ENCODE measurements around the gene GLT6D1.
"Not testable (repeated sequence)": the region's sequence is repeated elsewhere in the genome, so short reads cannot be mapped to it uniquely, and the experiment has no call there.

GLT6D1 gene

DNA sequence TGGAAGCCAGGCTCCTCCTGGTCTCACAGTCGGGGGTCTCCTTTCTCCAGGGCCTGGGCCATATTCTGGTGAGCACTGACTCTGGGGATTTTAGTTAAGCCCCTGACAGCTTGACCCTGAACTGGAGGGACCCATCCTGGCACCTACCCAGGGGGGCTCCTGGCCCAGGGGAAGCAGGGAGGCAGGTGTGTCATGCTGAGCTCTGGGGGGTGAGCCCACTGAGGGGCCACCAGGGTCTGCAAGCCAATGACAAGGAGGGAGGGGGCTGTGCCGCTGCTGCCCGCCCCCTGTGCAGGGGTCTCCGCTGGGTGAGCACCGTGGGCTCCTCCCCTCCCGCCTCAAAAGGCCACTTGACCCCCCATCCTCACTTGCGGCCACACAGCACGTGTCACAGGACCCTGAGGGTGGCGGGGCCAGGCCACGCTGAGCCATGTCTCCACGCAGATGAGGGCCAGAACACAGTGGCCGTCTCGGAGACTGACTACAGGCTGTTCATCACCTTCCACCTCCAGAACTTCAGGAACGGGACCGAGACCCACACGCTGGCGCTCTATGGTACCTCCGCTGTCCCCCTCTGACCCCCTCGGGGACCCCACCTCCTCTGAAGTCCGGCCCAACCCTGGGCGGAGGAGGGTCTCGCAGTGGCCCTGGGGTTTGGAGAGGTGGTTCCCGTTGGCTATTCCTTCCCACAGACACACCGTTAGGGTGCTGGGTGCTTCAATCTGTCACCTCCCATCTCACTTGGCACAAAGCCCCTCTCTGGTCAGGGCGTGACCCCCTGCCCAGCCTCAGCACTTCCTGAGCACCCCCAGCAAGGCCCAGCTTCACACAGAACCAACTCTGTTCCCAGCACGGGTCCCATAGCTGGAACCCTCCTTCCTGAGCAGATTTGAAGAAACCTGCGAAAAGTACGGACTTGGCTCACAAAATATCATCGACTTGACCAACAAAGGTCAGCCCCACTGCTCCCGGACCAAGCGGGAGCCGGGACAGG, 25.8 kb upstream of the GLT6D1 start:
- no peak for DNase-seq

DNA sequence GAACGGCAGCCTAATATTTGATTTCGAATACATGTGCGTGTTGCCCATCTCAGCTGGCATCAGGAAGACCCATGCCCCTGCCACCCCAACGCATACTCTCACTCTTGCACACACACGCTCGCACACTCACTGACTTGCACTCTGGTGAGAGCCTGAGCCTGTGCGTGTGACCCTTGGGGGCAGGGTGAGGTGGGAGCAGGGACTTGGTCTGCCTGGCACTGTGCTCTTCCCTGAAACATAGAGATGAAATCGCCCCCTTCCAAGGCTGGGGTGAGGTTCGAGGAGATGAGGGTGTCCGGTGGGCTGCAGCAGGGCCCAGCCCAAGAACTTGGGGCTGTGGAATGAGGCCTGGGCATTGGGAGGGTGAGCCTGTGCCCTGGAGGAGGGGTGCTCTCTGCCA, 24.9 kb upstream of the GLT6D1 start:
- DNase-seq: no peak

DNA sequence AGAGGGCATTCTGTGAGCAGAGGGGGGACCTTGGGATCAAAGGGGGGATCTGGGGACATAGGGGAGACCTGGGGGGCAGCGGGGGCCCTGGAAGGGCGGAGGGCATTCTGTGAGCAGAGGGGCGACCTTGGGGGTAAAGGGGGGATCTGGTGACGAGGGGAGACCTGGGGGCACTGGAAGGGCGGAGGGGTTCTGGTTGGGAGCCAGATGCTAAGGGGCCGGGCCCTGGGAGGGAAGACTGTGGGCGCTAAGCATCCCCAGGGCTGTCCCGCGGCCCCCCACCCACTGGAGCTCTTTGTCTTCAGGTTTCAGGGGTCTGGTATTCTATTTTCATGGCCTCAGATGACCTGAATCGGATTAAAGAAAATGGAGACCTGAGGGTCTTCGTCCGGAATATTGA, 24.5 kb upstream of the GLT6D1 start:
- DNase-seq: no peak

DNA sequence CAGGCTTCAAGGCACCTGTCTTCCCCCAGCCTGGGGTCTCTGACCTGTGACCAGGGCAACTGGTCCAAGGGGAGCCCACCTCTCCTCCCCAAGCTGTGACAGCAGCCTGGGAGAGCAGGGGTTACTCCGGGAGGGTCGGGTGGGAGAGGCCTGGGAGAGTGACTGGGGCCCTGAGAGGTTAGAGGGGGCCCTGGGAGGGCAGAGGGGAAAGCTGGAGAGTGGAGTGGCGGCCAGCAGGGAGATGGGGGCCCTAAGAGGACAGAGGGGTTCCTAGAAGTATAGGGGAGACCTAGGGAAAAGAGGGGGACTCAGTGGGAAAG, 24.1 kb upstream of the GLT6D1 start:
- DNase-seq: no peak

DNA sequence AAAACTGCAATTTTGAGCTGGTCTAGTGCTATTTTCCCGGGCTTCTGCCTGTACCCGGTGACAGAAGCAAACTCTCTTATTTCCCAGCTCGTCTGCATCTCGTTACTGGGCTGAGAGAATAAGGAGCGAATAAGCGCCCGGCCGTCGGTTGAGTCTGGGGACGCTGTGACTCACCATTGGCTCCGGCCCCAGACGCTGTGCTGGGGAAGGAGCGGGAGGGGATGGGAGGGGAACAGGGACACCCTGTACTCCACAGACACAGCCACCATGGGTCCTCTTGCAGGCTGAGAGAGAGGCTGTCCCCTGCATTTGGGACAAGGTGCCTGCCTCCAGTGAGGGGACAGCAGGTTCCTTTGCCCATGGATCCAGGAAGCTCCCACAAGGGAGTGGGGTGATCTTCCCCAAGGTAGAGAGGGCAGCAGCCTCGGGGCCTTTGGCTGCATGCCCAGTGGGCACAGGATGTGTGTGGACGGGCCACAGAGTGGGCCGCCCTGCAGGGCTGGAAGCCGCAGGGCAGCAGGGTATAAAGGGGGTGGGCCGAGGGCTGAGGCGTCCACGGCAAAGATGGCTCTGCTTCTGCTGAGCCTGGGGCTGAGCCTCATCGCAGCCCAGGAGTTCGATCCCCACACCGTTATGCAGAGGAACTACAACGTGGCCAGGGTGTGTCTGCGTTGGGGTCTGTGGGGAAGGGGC, 23.6 kb upstream of the GLT6D1 start, which contains the start of gene LCN9:
LCN9 (plus strand) TSS at position 552 of the 693 bp plus-strand sequence; CDS start at position 565, 13 bp downstream.
- DNase-seq: no peak

DNA sequence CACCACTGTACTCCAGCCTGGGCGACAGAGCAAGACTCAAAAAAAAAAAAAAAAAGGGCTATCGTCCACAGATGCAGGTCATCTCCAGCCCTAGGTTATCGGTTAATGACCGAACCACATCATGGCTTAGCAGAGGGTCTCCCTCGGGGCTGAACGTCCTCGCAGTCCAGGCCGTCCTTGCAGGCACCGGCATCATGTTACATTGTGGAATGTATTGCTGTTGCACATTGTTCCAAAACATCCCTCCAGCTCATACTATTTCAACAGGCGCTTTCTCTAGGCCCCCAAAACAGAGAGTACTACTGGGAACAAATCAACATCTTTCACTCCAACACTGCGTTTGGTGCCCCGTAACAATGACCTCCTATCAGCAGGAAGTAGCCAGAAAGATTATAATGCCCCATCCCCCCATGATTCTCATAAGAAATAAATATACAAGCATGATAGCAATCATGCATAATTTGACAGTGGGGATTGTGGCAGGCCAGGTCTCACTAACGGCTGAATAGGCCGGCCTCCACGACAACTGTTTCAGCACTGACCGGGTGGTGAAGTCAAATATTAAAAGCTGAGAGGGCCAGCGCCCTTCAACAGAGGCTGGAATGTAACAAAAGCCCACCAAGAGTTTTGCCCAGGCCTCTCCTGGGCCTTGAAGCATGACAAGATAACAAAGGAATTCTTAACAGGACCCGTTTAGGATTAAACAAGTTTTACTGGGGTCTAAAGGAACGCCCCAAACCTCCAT, 22.6 kb upstream of the GLT6D1 start:
- no peak for DNase-seq

DNA sequence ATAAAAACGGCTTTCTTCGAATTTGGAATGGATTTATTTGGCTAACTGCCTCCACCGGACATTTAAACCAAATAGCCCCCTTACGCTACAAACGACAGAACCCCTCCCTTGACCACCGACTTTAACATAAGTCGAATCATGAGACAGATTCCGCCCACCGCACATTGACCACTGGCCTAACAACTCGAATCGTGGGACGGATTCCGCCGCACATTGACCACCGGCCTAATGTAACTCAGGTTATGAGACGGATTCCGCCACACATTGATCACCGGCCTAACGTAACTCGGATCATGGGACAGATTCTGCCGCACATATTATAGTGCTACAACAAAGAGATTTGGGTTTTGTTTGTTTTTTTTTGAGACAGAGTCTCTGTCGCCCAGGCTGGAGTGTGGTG, 21.1 kb upstream of the GLT6D1 start:
- DNase-seq: no peak

DNA sequence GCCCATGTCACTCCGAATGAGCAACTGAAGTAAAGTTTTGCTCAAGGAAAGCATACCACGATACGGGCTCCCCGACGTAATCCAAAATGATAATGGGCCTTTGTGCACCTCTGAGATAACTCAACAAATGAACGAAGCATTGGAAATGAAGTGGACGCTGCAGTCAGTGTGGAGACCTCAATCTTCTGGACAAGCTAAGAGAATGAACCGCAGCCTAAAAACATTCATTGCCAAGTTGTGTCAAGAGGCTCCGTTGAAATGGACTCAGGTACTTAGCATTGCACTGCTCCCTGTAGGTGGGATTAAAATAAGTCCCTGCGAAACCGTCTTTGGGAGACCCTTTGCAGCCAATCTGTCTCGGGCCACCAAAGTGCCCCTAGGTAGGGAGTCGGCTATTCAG, 19.9 kb upstream of the GLT6D1 start:
- no peak for DNase-seq

DNA sequence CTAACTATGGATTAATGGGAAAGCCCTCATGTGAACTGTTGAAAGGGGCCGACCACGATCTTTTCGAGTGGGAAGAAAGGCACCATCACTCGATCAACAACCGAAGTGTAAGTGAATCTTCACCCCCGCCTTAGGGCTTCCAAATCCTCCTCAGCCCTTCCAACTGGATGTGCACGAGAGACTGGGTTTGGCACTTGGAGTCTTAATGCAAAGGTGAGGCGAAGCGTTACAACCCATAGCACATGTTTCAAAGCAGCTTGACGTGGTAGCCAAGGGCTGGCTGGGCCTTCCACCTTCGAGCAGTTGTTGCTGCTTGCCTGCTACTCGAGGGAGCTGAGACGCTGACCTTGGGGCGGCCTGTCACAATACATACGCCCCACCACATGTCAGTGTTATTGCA, 18.1 kb upstream of the GLT6D1 start:
- DNase-seq: no peak

DNA sequence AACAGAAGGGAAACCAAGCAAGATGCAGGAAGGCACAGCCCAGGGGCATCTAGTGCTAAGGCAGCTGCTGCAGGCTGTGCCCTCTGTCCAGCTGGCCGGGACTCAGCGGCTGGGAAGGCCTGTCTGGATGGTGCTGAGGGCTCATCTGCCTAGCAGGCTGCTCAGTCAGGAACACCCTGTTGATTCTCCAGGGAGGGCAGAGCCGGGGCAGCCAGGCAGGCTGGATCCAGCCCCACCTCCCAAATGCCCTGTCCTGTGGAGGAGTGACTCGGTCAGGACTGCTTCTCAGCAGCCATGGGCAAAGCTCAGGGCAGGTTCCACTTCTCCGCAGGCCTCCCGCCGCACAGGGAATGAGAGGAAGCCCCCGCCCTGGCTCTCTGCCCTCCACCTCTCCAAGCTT, 16.0 kb upstream of the GLT6D1 start:
- DNase-seq: no peak

DNA sequence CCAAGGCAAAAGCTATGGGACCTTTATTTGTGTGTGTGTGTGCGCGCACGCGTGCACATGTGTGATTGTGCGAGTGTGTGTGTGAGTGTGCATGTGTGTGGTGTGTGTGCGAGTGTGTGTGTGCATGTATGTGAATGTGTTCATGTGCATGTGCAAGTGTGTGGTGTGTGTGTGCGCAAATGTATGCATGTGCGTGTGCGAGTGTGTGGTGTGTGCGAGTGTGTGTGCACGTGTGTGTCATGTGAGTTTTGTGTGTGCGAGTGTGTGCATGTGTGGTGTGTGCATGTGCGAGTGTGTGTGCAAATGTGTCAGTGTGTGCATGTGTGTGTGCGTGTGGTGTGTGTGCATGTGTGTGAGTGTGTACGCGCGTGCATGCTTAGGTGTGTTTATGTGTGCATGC, 11.1 kb upstream of the GLT6D1 start:
- DNase-seq: no peak

DNA sequence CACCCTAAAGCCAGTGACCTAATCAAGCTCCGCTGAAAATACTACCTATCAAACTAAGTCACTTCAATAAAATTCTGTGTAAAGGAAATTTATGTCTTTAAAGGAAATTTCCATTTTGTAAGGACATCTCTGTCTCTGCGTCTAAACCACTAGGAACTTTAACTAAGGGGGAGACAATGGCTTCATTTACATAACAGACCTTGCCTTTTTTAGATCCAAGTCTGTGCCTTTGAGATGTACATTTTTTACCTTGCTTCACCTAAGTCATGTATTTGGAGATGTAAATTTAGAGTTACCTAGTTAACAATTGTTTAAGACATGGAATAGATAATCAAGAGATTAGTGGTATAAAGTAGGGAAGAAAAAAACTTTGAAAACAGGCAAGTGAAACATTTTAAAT, 10.2 kb upstream of the GLT6D1 start:
- no peak for DNase-seq

DNA sequence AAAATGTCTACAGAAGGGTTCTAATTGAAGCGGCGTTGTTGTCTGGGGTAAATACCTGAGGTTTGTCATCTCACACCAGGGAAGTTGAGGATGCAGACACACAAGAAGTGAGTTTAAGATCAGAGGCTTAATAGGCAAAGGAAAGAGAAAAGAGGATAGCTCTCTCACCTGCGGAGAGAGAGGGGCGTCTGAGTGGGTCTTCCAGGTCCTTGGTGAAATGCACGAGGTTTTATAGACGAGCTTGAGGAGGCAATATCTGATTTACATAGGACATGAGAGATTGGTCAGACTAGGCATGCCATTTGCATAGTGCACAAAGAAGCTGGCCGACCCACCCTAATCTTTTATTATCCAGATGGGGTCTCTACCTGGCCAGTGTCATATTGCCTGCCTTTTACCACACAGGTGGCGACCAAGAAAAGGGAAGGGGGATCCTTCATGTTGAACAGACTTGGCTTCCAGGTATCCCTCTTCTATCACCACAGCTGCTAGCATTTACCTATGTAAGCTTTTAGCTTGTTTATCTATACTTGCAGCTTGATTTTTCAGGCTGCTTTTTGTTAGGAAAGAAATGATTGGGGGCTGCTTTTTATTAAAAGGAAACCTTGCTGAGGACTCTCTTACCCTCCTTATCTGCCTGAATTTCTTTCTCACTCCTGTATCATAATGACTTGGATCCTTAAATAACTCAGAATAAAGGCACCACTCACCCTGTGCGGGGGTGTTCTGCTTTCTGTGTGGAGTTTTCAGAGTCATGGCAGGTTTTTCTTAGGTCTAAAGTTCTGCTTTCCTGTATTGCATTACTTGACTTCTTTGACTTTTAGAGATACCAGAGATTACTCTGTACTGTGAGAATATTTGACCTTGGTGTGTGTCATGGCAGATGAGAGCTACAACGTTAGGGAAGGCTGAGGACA, 9.4 kb upstream of the GLT6D1 start:
- DNase-seq: no peak

DNA sequence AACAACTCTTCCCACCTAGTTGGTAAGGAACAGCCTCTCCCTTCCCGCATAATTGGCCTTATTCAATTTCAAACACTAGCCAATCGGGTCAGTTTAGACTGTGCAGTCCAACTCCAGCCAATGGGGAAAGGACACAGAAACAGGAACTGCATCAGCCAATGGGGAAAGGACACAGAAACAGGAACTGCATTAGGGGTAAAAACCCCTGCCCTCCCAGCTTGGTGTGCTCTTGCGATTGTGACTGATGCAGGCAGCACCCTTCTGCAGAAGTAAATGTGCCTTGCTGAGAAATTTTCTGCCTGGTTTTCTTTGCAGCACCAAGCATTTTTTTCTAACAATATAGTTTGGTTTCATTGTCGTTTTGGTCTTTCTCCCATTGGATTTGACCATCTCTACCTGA, 8.5 kb upstream of the GLT6D1 start:
- DNase-seq: no peak

DNA sequence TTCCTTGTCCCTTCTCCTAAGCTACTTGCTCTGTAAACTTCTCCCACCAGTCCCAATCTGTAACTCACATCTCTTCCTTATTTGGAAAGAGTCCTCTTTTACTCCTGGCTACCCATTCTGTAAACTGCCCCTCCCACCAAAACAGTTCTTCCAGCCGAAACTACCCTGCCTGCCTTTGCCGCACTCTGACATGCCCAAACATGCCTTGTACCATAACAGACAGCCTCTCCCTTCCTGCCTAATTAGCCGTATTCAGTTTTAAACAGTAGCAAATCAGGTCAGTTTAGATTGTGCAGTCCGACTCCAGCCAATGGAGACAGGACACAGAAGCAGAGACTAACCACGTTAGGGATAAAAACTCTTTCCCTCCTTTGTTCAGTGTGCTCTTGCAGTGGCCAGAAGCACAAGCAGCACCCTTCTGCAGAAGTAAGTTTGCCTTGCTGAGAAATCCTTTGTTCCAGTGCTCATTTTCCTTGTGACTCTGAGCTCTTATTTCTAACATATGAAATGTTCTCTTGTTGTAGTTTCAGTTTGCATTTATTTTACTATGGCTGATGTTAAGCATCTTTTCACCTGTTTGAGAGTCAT, 5.4 kb upstream of the GLT6D1 start:
- DNase-seq: no peak

DNA sequence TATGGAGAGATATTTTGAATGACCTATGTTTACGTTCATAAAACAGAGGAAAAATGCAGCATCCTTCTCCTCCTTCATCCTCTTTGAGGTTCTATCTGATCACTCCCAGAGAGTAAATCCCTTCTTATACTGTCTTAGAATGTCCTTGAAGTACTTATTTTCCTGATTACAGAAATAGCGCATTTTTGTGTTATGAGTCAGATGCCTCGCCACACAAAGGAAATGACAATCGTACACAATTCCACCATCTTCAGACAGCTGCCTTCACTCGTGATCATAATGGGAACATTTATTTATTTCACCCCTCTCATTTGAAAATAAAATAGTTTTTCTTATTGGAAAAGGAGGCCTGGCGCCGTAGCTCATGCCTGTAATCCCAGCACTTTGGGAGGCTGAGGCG, 2.4 kb upstream of the GLT6D1 start:
- no peak for DNase-seq

DNA sequence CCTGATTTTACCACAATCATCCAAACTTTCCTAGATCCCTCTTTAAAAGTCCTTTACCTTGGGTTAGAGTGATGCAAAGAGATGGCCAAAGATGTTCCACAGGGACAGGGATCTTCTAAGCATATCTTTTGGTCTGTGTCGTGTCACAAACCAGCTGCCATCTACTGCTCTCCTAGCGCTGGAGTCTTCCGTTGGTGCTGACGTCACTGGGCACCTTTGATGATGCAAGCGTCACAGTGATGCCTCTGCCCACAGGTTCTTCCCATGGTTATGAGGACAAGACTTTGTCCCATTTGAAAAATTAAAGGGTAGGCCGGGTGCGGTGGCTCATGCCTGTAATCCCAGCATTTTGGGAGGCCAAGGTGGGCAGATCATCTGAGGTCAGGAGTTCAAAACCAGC, 1.7 kb upstream of the GLT6D1 start:
- DNase-seq: no peak

DNA sequence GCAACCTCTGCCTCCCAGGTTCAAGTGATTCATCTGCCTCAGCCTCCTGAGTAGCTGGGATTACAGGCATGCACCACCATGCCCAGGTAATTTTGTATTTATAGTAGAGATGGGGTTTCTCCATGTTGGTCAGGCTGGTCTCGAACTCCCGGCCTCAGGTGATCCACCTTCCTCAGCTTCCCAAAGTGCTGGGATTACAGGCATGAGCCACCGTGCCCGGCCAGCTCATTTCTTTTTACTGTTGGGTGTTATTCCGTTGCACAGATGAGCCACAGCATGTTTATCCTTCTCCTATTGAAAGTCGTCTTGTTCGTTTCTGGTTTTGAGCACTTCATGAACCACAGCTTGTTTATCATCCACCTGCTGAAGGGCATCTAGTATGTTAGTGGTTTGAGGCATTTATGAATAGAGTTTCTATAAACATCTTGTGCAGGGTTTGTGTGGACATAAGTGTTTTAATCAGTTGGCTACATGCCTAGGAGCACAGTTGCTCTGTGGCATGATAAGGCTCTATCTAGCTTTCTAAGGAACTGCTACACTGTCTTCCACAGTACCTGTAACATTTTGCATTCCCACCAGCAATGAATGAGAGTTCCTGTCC, 2.3 kb downstream of the GLT6D1 start:
- DNase-seq: not testable (repeated sequence)

DNA sequence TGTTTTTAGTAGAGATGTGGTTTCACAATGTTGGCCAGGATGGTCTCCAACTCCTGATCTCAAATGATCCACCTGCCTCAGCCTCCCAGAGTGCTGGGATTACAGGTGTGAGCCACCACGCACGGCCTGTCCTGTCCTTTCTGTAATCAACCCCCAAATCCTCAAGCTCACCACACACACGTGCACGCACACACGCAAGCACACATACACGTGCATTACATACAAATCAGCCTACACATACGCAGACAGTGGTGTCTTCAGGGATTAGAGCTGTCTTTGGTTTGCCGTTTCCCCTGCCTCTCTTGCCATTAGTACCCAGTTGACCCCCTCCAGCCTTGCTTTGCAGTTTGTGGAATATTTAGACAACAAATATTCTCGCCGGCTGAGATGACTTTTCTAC, 6.5 kb downstream of the GLT6D1 start:
- no peak for DNase-seq

DNA sequence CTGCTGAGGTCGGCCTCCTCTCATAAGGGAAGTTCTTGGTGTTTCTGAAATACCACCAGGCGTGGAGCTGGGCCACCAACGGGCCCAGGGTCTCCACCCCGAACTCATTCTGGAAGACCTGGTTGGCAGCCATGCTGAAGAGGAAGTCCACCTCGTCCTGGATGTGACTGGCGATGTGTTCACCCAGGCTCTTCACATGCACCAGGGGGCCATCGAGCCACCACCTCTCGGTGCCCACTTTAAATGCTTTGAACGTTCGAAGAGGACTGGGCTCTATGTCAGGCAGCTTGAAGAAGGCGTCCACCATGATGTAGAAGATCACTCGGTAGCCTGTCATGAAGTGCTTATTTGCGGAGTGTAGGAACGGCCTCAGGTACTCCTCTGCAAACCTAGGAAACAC, 15.1 kb downstream of the GLT6D1 start:
- DNase-seq: no peak

DNA sequence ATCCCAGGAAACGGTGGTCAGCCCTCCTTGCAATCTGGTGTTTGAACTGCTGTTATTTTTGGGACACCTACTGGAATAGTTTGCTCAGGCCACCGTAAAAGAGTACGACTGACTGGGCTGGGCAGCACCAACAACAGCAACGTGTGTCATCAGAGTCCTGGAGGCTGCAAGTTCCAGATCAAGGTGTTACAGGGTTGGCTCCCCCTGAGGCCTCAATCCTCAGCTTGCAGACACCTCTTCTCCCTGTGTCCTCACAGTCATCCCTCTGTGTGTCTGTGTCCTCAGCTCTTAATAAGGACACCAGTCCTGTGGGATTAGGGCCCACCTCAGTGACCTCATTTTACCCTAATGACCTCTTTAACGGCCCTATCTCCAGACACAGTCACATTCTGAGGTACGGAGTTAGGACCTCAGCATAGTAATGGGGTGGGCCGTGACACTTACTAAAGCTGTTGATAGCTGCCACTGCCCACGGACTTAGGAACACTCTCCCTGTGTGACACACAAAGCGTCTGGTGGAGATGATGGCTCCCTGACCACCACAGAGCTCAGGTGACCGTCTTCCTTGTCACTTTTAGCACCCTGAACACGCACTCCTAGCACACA, 16.8 kb downstream of the GLT6D1 start:
- no peak for DNase-seq
